Stimulated activated CD4-positive, alpha-beta T cell treated with anti-CD3 and anti-CD28 coated beads, Interleukin-2, amount 100 ng/mL, for 4 hours (primary cell): ENCODE data around the gene THG1L.
"Not testable (repeated sequence)": the region's sequence is repeated elsewhere in the genome, so short reads cannot be mapped to it uniquely, and the experiment has no call there.

ENCODE experiments used
- DNase-seq: peaks from one replicate; pipeline ENCODE4 v3.0.0-alpha.2; 2020; ENCODE audit warnings: low read depth

The THG1L gene

DNA sequence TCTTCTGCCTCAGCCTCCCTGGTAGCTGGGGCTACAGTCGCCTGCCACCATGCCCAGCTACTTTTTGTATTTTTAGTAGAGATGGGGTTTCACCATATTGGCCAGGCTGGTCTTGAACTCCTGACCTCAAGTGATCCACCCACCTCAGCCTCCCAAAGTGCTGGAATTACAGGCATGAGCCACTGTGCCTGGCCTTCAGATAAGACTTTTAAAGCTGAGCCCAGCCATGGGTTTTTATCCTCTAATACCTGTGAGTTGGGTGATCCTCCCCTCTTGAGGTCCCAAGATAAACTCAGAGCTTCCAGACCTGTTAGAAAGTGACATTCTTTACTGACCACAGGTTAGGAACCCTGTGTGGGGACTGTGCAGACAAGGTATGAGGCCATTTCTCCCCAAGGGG lies 3.4 kb upstream of the THG1L start:
- DNase-seq, result not testable (repeated sequence)

DNA sequence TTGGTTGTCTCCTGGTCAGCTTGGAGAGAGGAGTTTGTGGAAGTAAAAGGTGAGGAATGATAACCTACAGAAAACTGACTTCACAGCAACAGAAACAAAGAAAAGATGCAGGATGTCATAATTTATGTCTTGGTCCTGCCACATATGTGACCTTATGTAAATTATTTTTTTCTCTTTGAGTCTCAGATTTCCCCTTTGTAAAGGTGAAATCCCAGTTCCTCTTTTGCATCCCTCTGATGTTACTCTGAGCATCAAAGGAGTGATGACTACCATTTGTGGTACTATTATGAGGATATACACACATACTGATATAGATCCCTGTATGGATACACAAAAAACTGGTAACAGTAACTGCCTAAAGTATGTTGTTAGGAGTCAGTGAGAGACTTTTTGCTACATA lies 1.4 kb upstream of the THG1L start:
- no peak for DNase-seq

DNA sequence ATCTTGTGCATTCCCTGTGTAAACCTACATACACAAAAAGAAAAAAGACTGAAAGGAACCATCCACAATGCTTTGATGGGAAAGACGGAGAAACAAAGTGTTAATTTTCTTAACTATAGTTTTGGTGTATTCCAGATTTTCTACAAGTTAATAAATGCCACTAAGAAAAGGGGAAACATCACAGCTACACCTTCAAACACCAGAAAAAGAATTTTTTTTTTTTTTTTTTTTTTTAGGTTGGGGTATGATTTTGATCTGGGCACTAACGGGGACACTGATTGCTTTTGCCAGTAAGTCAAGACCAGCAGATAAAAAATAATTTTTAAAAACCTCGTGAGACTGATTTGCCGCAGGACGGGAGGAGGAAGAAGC lies 334 bp upstream of the THG1L start:
- no peak for DNase-seq

DNA sequence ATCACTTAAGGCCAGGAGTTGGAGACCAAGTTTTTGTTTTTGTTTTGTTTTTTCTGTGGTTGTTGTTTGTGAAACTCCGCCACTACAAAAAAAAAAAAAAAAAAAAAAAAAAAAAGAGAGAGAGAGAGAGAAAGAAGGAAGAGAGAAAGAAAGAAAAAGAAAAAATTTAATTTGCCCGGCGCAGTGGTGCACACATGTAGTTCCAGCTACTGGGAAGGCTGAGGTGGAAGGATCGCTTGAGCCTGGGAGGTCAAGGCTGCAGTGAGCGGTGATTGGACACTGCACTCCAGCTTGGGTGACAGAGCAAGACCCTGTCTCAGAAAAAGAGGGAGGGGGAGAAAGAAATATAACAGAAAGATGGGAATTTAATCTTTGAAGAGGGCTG lies 902 bp downstream of the THG1L start:
- no peak for DNase-seq

DNA sequence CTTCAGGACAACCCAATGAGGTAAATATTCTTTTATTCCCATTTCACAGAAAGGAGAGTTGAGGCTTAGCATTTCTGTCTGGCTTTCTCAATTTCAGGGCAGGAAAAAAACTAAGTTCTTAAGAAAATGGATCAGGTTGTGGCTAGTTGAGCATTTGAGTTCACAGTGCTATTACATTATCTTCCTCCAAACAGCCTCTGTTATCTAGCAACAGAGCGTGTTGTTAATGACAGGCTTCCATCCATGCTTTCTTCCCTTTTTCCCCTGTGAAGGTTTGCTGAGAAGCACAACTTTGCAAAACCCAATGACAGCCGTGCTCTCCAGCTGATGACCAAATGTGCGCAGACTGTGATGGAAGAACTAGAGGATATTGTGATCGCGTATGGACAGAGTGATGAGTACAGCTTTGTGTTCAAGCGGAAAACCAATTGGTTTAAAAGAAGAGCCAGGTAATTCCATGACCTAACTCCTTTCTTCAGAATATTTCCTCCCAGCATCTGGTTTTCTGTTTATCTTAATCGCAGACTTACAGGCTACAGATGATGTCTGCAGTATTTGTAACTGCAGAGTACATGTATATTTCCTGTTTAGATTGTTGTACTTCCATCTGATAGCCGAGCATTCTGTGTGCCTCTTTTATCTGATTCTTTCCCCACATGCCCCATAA lies 1.5 kb downstream of the THG1L start:
- no peak for DNase-seq

DNA sequence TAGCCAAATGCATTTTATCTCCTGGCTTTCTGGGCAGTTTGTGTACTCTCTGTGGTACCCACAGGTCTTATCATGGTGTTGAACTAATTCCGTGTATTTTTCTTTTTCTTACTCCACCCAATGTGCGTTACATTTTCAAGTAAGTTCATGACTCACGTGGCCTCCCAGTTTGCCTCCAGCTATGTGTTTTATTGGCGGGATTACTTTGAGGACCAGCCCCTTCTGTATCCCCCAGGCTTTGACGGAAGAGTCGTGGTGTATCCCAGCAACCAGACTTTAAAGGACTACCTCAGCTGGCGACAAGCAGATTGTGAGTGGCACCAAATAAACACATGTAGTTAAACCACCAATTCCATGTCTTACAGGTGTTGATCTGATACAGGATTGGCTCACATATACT lies 3.2 kb downstream of the THG1L start:
- DNase-seq, result no peak

DNA sequence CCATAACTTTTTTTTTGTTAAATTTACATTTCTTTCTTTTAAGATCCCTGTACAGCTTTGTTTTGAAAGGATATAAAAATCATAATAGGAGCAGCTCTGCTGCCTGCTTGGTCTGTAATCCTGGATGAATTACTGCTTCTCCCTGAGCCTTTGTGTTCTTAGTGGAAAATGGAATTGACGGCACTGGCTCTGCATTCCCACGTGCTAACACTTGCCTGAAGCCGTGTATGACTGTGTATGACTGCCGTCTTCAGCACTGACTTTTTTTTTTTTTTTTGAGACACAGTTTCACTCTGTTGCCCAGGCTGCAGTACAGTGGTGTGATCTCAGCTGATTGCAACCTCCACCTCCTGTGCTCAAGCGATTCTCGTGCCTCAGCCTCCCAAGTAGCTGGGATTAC lies 4.8 kb downstream of the THG1L start:
- no peak for DNase-seq

DNA sequence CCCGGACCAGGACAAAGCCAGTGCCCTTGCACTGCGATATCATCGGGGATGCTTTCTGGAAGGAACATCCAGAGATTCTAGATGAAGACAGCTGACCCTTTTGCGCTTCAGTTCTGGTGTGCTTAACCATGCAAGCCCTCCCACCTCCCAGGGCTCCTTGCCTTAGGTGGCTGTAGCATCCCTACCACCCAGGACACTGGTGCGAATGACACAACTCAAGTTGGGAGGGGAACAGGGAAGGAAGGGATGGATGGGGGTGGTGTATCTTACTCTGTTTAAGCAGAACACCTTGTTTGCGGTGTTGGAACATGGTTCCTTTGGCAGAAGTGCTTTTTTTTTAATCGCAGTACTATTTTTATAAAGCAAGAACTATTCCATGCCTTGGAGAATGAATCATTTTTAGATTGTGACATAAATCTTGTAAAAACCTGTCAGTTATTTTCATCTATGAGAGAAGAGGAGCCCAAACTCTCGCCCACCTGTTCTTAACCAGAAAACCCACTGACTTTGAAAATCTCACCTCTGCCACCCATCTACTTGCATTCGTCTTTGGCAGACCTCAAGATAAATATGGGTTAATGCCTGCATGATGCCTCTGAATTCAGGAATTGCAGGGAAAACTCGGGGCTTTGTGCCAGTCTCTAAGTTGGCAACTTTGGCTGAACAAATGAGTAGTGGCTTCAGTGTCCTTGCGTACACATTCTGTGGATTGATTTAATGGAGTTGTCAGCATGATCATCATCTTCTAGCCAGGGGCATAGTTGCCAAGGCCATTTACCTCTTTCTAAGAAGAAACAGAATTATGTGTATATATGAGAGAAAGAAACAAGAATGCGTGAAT lies 8.4 kb downstream of the THG1L start:
- DNase-seq, result no peak

DNA sequence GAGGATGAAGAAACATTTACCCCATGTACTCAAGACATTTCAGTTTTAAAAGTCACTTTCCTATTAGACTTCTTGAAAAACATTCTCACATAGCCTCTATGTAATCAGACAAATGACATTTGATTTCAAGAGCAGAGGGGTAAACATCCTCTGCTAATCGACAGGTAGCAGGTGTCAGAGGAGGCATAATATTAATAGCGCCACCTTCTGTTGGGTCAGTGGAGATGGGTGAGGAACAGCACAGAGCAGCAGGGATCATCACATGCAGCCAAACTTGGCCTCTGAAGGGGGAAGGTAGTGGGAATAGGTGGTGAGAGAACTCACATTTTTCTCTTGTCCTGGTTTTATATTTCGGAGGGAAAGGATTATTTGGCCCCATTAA lies 9.0 kb downstream of the THG1L start:
- no peak for DNase-seq

DNA sequence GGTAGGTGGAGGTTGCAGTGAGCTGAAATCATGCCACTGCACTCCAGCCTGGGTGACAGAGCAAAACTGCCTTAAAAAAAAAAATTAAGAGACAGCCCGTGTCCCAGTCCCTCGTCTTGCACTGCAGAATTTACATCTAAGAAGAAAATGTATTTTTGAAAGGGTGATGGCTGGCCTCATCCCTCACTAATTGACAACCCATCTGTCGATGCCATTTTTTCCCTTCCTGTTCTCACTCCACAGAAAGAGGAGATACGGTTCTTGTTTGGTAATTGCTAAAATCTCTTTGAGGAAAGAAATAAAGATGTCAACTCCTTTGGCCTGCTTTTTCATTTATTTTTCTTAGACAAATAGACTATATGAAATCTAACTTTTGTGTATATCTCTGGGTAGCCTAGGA lies 9.9 kb downstream of the THG1L start:
- DNase-seq, result no peak

DNA sequence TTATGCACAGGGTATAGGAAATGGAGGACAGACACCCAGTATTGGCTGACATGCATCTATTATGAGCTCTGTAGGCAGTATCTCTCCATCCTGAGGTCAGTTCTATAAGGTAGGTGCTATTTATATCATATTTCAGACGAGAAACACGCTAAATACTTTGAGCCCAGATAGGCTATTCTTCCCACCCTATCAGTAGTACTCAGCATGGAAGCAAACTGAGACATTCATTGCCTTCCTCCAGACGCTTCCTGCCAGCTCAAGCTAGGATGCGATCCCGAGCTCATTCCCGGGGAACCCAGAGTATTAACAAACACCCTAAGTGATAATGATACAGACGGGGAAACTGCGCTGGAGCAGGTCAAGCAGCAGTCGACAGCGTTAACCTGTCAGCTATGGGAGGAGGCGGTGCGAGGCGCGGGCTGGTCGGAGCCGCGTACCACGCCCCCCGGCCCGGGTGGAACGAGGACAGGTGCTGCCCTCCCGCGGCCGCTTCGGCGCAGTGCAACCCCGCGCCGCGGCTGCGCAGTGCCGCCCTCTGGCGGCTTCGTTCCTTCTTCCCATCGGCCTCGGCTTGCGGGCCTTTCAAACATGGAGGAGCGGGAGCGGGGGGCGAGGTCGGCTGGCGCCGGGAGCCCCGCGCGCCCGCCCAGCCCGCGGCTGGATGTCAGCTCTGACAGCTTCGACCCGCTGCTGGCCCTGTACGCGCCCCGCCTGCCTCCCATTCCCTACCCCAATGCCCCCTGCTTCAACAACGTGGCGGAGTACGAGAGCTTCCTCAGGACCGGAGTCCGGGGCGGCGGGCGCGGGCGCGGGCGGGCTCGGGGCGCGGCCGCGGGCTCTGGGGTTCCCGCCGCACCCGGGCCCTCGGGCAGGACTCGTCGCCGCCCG lies 12.2 kb downstream of the THG1L start, which contains the start of gene LSM11:
Gene LSM11 (plus strand): TSS at position 550 of the 888 bp plus-strand sequence. CDS start 39 bp downstream, at position 589.
- peak; percentile 88 for DNase-seq

DNA sequence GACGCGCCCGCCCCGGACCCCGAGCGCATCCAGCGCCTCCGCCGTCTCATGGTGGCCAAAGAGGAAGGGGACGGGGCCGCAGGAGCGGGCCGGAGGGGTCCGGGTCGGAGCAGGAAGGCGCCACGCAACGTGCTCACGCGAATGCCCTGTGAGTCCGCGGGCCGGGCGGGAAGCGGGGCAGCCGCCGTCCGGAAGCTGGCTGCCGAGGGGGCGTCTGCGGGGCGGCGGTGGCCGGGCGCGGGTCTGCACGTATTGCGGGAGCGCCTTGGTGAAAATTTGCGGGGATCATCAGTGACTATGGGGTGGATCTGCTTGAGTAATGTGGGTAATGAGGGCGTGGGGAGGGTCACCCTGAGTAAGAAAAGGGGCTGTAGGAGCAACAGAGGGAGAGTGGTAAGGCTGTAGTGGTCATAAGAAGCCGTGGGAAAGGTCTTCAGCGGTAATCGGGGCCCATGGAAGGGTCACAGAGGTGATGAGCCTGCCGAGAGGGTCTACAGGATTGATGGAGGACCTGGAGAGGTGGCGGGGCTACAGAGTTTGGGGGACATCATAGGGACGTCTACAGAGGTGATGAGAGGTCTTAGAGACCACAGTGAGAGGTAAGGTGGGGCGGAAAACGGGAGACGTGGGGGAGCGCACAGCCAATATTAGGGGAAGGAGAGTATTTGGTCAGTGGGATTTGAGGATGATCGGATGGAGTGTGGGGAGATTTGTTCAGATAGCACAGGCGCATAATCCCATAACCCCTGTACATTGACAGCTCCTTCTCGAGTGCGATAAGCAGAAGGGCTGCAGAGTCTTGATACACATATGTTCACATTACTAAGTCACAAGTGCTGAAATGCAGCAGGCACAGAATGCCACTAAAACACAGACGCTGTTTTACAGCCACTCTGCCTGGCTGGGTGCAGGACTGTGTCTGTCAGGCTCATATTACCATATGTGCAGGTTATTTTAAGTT lies 13.1 kb downstream of the THG1L start:
- no peak for DNase-seq

DNA sequence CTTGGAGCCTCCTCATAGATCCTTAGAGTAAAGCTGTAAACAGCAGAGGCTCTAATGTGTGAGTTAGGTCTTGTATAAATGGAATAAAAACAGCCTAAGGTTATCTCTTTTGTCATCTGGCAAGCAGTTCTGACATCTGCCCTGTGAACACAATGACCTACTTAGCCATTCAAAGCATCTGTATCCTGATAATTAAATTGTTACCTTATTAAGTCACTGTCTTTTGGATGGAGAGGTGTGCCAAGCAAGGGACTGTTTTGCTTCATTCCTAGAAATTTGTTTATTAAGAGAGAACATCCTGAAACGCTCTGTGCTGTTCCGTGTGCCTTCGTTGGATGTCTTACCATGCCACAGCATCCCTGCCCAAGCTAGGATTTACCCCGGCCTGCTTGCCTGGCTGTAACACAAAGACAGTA lies 13.8 kb downstream of the THG1L start:
- no peak for DNase-seq

DNA sequence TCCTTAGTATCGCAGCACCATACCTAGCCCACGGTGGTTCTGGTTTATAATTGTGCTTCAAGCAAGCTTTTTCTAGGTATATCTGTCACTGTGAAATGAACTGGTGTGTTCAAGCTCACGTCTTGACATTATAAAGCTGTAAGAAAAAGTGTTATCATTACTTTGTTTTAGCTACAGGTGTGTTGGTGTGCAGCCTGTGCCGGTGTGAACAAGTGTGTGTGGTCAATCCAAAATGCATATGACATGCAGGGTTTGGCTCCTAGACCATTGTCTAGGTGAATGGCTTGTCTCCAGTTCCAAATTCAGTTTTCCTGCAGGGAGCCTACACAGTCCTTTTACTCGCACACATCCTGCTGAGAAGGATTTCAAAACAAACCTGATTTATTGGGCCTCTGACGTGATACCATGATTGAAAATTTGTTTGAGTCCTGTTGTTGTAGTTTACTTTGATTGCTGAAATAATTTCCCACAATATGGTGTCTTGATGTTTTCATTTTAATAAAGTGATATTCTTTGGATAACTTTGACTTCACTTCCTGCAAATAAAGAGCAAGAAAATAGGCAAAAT lies 16.0 kb downstream of the THG1L start:
- no peak for DNase-seq

DNA sequence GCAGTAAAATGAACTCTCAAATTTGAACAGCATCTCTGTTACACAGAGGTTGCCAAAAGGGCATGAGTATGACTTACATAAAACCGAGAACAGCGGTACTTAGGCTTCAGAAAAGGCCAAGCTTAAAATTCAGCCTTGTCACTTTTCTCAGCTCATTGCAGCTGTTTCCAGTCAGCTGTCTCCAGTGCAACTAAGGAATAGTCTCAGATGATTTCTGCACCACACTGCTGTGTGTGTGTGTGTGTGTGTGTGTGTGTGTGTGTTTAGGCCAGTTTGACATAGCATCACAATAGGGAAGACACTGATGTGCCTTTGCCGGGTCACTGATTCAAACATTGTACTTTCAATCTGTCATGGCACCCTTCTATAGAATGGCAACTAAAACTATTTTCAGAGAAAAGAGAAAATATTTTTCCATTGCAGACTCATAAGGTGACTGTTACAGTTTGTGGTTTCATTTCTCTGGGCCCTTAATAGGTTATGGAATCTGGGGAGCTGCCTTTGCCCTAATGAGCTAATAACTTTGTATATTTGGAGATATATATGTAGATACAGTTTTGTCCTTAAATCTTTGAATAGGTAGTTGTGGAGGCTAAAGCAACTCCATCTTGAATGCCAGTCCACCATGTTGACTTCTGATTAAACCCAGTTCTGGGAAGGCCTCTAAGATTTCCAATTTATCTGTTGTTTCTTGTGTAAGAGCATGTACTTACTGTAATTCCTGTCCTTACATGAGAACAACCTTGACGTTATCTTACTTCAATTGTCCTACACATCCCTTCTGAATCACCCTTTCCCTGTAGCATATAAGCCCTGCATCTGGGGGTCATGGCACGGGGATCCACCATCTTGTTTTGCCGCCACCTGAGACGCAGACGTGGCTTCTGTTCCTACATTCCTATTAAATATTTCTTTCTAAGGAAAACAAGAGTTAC lies 16.8 kb downstream of the THG1L start:
- DNase-seq, result no peak

DNA sequence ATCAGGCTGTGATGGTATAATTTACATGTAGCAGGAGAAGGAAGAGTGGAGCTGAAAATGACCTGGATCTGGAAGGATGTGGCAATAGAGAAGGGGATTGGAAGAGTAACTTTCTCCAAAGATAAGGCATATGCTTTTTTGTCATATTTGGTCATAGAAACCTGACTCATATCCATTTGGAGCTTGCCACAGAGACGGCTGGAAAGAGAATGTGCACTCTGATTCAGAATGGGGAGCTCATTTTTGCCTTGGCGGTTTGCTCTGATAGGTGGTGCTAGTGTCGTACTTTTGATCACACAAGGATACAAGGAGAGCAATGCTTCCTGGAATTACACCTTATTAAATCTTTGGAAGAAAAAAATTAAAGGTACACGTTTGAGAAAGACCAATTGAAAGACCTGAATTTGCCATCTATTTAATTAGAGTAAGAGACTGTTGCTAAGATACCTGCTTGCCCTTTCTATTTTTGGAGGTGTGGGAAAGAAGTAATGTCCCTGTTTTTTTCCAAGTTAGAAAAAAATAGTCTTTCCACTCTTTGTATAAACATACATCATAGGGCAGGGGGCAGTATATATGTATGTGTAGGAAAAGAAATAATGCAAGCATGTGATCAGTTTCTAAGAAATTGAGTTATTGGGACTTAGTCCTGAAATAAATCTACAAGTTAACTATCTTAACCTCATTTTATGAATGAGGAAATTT lies 17.7 kb downstream of the THG1L start:
- no peak for DNase-seq

DNA sequence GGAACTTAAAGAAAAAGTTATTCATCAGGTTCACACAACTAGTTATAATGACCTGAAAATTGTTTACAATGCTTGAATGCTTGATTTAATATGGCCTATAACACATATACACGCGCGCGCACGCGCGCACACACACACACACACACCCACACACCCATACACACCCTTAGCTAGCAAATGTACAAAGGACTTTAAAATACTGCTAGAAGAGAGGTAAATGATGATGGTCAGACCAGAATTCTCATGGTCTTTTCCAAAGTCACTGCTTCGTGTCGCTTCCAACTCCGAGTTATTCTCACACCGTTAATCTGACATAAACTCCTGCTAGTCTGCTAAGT lies 18.2 kb downstream of the THG1L start:
- DNase-seq, result no peak

DNA sequence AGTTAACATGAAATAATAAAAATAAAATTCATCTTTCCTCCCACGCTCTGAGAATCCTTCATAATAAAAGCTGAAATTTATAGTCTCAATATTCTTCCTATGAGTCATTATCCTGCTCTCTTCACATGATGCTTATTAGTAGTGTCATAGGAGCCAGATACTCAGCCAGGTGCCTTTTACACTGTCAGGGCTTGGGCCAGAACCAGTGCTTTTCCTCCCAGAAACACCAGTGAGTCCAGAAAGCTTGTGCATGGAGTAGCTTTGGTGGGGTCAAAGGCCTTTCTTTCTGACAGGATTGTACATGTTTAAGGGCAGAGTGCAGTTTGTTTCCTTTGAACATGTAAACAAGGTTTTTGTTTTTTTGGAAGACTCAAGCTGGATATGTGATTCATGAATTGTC lies 19.1 kb downstream of the THG1L start:
- no peak for DNase-seq

DNA sequence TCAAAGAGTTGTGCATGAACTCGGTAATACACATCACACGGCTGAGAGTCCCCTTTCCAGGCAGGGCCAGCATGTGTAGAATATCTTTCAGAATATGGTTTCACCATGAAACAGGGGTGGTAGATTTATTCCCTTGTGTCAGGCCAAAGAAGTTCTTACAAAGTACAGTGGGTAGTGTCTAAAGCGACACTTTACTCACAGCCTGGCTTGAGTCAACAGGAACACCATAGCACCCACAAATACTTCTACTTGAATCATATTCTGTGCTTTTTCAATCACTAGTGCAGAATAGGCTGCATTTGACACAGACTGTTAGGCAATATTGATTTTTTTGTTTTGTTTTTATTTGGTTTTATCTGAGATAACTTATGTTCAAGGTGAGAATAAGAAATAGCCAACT lies 24.9 kb downstream of the THG1L start:
- no peak for DNase-seq

DNA sequence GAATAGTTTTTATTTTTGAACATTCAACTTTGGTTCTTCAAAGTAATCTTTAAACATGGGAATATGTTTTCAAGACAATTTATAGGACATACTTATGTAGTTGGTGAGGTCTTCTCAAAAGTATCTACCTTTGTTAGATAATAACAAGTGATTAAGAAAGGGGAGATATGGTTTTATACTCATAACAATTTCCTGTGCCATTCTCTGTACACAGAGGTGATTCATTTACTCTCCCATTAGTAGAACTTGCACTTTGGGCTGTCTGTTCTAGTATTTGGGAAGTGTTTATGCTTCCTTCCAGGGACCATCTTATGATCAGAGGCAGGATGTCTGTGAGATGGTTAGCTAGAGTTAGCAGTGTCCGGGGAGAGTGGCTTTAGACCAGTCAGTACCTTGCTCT lies 27.5 kb downstream of the THG1L start:
- no peak for DNase-seq
